Stimulated activated CD8-positive, alpha-beta memory T cell treated with anti-CD3 and anti-CD28 coated beads, Interleukin-7, amount 100 ng/mL, for 24 hours (primary cell): ENCODE measurements around the gene PARD3.
"Not testable (repeated sequence)": the region's sequence is repeated elsewhere in the genome, so short reads cannot be mapped to it uniquely, and the experiment has no call there.

Experiments
- DNase-seq: peaks from one replicate; pipeline ENCODE4 v3.0.0-alpha.2; 2020; ENCODE audit warnings: low read depth

PARD3 gene

GRCh38 chr10:34098821-34099567 lies 716.1 kb downstream of the PARD3 start:
- no peak for DNase-seq

GRCh38 chr10:34097682-34098081 lies 717.4 kb downstream of the PARD3 start:
- DNase-seq, result no peak

GRCh38 chr10:34094961-34095360 lies 720.1 kb downstream of the PARD3 start:
- DNase-seq, result no peak

GRCh38 chr10:34094146-34094696 lies 720.9 kb downstream of the PARD3 start:
- DNase-seq, result no peak

GRCh38 chr10:34092891-34093290 lies 722.2 kb downstream of the PARD3 start:
- DNase-seq, result no peak

- DNase-seq, result no peak
These were observed 723.4 kb downstream of the PARD3 start for GRCh38 chr10:34091635-34092195.

- DNase-seq, result no peak
These were observed 725.8 kb downstream of the PARD3 start for GRCh38 chr10:34089253-34089652.

GRCh38 chr10:34088208-34088794 lies 726.8 kb downstream of the PARD3 start:
- DNase-seq, result no peak

- DNase-seq, result no peak
These were observed 728.0 kb downstream of the PARD3 start for GRCh38 chr10:34087095-34087418.

GRCh38 chr10:34083567-34083966 lies 731.5 kb downstream of the PARD3 start:
- DNase-seq, result no peak

GRCh38 chr10:34081948-34082347 lies 733.1 kb downstream of the PARD3 start:
- DNase-seq, result no peak

- no peak for DNase-seq
These were observed 733.8 kb downstream of the PARD3 start for GRCh38 chr10:34081347-34081743.

- no peak for DNase-seq
These were observed 734.4 kb downstream of the PARD3 start for GRCh38 chr10:34080485-34081346.

GRCh38 chr10:34079702-34080484 lies 735.2 kb downstream of the PARD3 start:
- DNase-seq, result no peak

GRCh38 chr10:34078745-34079470 lies 736.2 kb downstream of the PARD3 start:
- no peak for DNase-seq

- DNase-seq, result no peak
These were observed 736.9 kb downstream of the PARD3 start for GRCh38 chr10:34078017-34078744.

GRCh38 chr10:34076443-34076842 lies 738.7 kb downstream of the PARD3 start:
- DNase-seq, result no peak

- DNase-seq, result no peak
These were observed 739.7 kb downstream of the PARD3 start for GRCh38 chr10:34075254-34075926.

- DNase-seq, result no peak
These were observed 741.0 kb downstream of the PARD3 start for GRCh38 chr10:34074051-34074450.

GRCh38 chr10:34067741-34068140 lies 747.4 kb downstream of the PARD3 start:
- DNase-seq, result not testable (repeated sequence)
